Activated CD4-positive, alpha-beta T cell treated with anti-CD3 and anti-CD28 coated beads, Interleukin-2, amount 50 U/mL, for 1 hour (primary cell): ENCODE data around the gene ZNF774.
"Not testable (repeated sequence)": the region's sequence is repeated elsewhere in the genome, so short reads cannot be mapped to it uniquely, and the experiment has no call there.

Experiments
- DNase-seq: peaks from one replicate; pipeline ENCODE4 v3.0.0-alpha.2; 2020

The ZNF774 gene

GRCh38 chr15:90347431-90348065, 4.5 kb upstream of the ZNF774 start:
- DNase-seq, result not testable (repeated sequence)

- no peak for DNase-seq
Observed at GRCh38 chr15:90348456-90348855, 3.6 kb upstream of the ZNF774 start.

- DNase-seq, result no peak
Observed at GRCh38 chr15:90349072-90349471, 3.0 kb upstream of the ZNF774 start.

GRCh38 chr15:90349821-90350220, 2.3 kb upstream of the ZNF774 start:
- DNase-seq, result no peak

GRCh38 chr15:90351479-90352106, 491 bp upstream of the ZNF774 start:
- no peak for DNase-seq

GRCh38 chr15:90354986-90355385, 2.9 kb downstream of the ZNF774 start:
- no peak for DNase-seq

GRCh38 chr15:90358124-90359033, 6.3 kb downstream of the ZNF774 start:
- DNase-seq, result no peak

GRCh38 chr15:90360746-90361145, 8.7 kb downstream of the ZNF774 start:
- DNase-seq, result no peak

- no peak for DNase-seq
Observed at GRCh38 chr15:90362936-90363212, 10.8 kb downstream of the ZNF774 start.

- no peak for DNase-seq
Observed at GRCh38 chr15:90364251-90364650, 12.2 kb downstream of the ZNF774 start.

- no peak for DNase-seq
Observed at GRCh38 chr15:90365414-90366055, 13.5 kb downstream of the ZNF774 start.

- no peak for DNase-seq
Observed at GRCh38 chr15:90367576-90367975, 15.5 kb downstream of the ZNF774 start.

- DNase-seq, result no peak
Observed at GRCh38 chr15:90375071-90375470, 23.0 kb downstream of the ZNF774 start.

- peak; percentile 51 for DNase-seq
Observed at GRCh38 chr15:90376789-90377188, 24.7 kb downstream of the ZNF774 start.

- no peak for DNase-seq
Observed at GRCh38 chr15:90379263-90379662, 27.2 kb downstream of the ZNF774 start.

- DNase-seq, result no peak
Observed at GRCh38 chr15:90381515-90381914, 29.4 kb downstream of the ZNF774 start.

- DNase-seq, result no peak
Observed at GRCh38 chr15:90382320-90382719, 30.2 kb downstream of the ZNF774 start.

GRCh38 chr15:90386221-90386620, 34.1 kb downstream of the ZNF774 start:
- no peak for DNase-seq

- peak; percentile 94 for DNase-seq
Observed at GRCh38 chr15:90387534-90388461, 35.7 kb downstream of the ZNF774 start, which contains the start of gene IQGAP1. TSS of gene IQGAP1 (plus strand) at chr15:90388242. CDS start at chr15:90388342, 100 bp downstream.

GRCh38 chr15:90388462-90389380, 36.6 kb downstream of the ZNF774 start:
- peak; percentile 39 for DNase-seq

GRCh38 chr15:90389513-90389912, 37.4 kb downstream of the ZNF774 start:
- no peak for DNase-seq
